Measurements from ENCODE around the gene PIK3C2G. TPM values are rescaled to one million over a fixed set of nuclear protein-coding genes. Genes with fewer than 3 reads are reported as not detected.
"Not testable (repeated sequence)": the region's sequence is repeated elsewhere in the genome, so short reads cannot be mapped to it uniquely, and the experiment has no call there.

Gene PIK3C2G
- total RNA-seq, 4 donors from 2014 or later = 0.30 TPM; not detected in 3

- no peak for DNase-seq (ENCODE audit: low spot score in 2 of 2)
- H3K36me3 ChIP-seq = no peaks in the 10 kb centered on the region
- TF ChIP-seq POLR2A (IDR thresholded peaks at IDR 0.05) (no peak), CTCF (IDR thresholded peaks at IDR 0.05) (no peak), EP300 (IDR thresholded peaks at IDR 0.05) (no peak)
- H3K27ac ChIP-seq = no peak overlapping the region
- no peaks in the 10 kb centered on the region for H3K4me1 ChIP-seq
- no peaks in the 10 kb centered on the region for H3K27me3 ChIP-seq
- no peaks in the 10 kb centered on the region for H3K9me3 ChIP-seq
- 86 to 95% methylated on average over 7 of the region's 7 CpGs for WGBS, 2 donors
- H3K4me3 ChIP-seq = no peak overlapping the region
These were observed 241.2 kb downstream of the PIK3C2G start for GRCh38 chr12:18502422-18502968.

- TF ChIP-seq EP300 (IDR thresholded peaks at IDR 0.05) = no peak
- TF ChIP-seq POLR2A (IDR thresholded peaks at IDR 0.05) = no peak
- TF ChIP-seq CTCF (IDR thresholded peaks at IDR 0.05) = no peak
- Histone ChIP-seq H3K4me3 (no peak overlapping the region), H3K36me3 (no peaks in the 10 kb centered on the region), H3K27ac (no peak overlapping the region), H3K9me3 (peaks cover 0 to 39% (median 2%) of the 10 kb centered on the region in 4 donors), H3K4me1 (no peaks in the 10 kb centered on the region), H3K27me3 (no peaks in the 10 kb centered on the region)
- DNase-seq (ENCODE audit: low spot score in 2 of 2) = no peak
- 95 to 98% methylated on average over 6 of the region's 6 CpGs for WGBS, 2 donors
These were observed 260.1 kb downstream of the PIK3C2G start for GRCh38 chr12:18521461-18521860.

DNA sequence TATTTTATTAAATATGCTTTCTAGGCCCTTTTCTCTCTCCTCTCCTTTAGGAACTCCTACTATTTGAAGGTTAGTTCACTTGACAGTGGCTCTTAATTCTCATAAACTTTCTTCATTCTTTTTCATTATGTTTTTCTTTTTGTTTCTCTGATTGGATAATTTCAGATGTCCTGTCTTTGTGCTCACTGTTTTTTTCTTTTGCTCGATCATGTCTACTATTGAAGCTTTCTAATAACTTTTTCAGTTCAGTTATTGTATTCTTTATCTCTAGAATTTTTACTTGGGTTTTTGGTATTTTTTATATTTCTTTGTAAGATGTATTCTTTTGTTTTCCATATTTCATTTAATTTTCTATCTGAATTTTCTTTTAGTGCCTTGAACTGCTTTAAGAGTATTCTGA, 261.5 kb downstream of the PIK3C2G start:
- no peaks in the 10 kb centered on the region for H3K27me3 ChIP-seq
- H3K9me3 ChIP-seq = peaks cover 0 to 29% (median 2%) of the 10 kb centered on the region in 4 donors
- H3K27ac ChIP-seq = no peak overlapping the region
- TF ChIP-seq POLR2A (IDR thresholded peaks at IDR 0.05) (no peak), CTCF (IDR thresholded peaks at IDR 0.05) (no peak), EP300 (IDR thresholded peaks at IDR 0.05) (no peak)
- H3K36me3 ChIP-seq = no peaks in the 10 kb centered on the region
- H3K4me1 ChIP-seq = no peaks in the 10 kb centered on the region
- 89 to 95% methylated on average over 1 of the region's 1 CpG for whole genome bisulfite sequencing, 2 donors
- DNase-seq (ENCODE audit: low spot score in 2 of 2) = no peak
- H3K4me3 ChIP-seq = no peak overlapping the region

DNA sequence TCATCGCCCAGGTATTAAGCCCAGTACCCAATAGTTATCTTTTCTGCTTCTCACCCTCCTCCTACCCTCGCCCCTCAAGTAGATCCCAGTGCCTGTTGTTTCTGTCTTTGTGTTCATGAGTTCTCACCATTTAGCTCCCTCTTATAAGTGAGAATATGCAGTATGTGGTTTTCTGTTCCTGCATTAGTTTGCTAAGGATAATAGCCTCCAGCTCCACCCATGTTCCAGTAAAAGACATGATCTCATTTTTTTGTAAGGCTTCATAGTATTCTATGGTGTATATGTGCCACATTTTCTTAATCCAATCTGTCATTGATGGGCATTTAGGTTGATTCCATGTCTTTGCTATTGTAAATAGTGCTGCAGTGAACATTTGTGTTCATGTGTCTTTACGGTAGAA, 281.2 kb downstream of the PIK3C2G start:
- H3K9me3 ChIP-seq; H3K27ac ChIP-seq; H3K4me1 ChIP-seq; H3K36me3 ChIP-seq; H3K27me3 ChIP-seq; H3K4me3 ChIP-seq; DNase-seq (ENCODE audit: low spot score in 2 of 2): not testable (repeated sequence)
- WGBS, 2 donors = 91 to 93% methylated on average over 3 of the region's 3 CpGs

DNA sequence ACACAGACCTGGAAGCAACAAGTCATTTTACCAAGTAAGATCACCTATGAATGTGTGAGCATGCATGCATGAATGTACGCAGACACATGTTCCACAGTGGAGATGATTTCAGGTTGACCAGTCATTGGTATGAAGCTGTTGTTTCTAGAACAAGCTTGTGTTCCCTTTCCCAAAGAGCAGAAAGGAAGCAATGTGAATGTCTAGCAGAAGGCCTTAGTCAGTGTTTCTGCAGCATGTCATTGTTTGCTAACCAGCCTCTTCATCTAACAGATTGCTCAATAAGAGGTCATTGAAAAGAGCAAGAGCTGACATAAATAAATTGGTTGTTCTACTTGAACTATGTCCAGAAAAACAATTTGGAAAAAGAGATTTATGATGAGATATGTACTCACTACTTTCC, 285.1 kb downstream of the PIK3C2G start:
- 86 to 89% methylated on average over 1 of the region's 1 CpG for WGBS, 2 donors
- no peak for DNase-seq (ENCODE audit: low spot score in 2 of 2)

More for the DNA sequence above, 285.1 kb downstream of the PIK3C2G start:
- Histone ChIP-seq H3K4me3 (no peak overlapping the region), H3K27ac (no peak overlapping the region), H3K27me3 (no peaks in the 10 kb centered on the region), H3K4me1 (no peaks in the 10 kb centered on the region), H3K36me3 (no peaks in the 10 kb centered on the region), H3K9me3 (no peaks in the 10 kb centered on the region)
- TF ChIP-seq CTCF (IDR thresholded peaks at IDR 0.05) (no peak), EP300 (IDR thresholded peaks at IDR 0.05) (no peak), POLR2A (IDR thresholded peaks at IDR 0.05) (no peak)

Measured in tibial nerve (tissue), 4 donors.